Measurements from ENCODE around the gene MATCAP1.

GRCh38 chr16:67229906-67230808 lies 46.4 kb upstream of the MATCAP1 start:
- TF ChIP-seq CTCF (IDR thresholded peaks at IDR 0.05; ENCODE audit: low read depth, low read length) (no peak), POLR2A (IDR thresholded peaks at IDR 0.05; ENCODE audit: extremely low read depth, insufficient read length) (no peak), MAX (IDR thresholded peaks at IDR 0.05; ENCODE audit: low read depth, low read length) (no peak), MYC (IDR thresholded peaks at IDR 0.05; ENCODE audit: low read depth, low read length) (no peak)

Data from NB4 (cell line).